C4-2B (cell line): ENCODE measurements around the gene TMEM123.

Experiments
- CTCF ChIP-seq: fragments of 450-650 bp; conservative IDR thresholded peaks from 2 replicates; pipeline ENCODE4 v1.5.1; 2017; ENCODE audit warnings: mild to moderate bottlenecking
- ZFX ChIP-seq: fragments of 450-650 bp; IDR thresholded peaks from 2 replicates; pipeline ENCODE4 v1.6.1; 2017

GRCh38 chr11:102476812-102477211, 24.2 kb upstream of the TMEM123 start:
- TF ChIP-seq CTCF (no peak), ZFX (no peak)
